BJ (cell line): ENCODE data around the gene NNT. TPM values are rescaled to one million over a fixed set of nuclear protein-coding genes. Genes with fewer than 3 reads are reported as not detected.

ENCODE experiments used
- CTCF ChIA-PET: fragments of 350-600 bp; formaldehyde crosslinking; extraction: SDS; loops from one replicate; lab custom pipeline; 2021; ENCODE audit warnings: antibody characterized with exemption, inconsistent platforms; lab: Yijun Ruan, JAX
- POLR2A ChIA-PET: fragments of 300-600 bp; sonication (Branson Sonifier 250); formaldehyde crosslinking; extraction: SDS; loops from one replicate; lab custom pipeline; 2021; ENCODE audit warnings: antibody characterized with exemption; lab: Charles Lee
- DNase-seq: peaks from one replicate; pipeline ENCODE4 v3.0.0-alpha.2; 2011; ENCODE audit warnings: low read depth
- H3K27me3 ChIP-seq: 2 replicates; pipeline ENCODE4 v1.6.0; 2011; ENCODE audit warnings: low read length; ENCODE audit not compliant: control insufficient read depth, insufficient read depth
- H3K36me3 ChIP-seq: 2 replicates; pipeline ENCODE4 v1.5.1; 2011; ENCODE audit warnings: low read length; ENCODE audit not compliant: control insufficient read depth, insufficient read depth
- H3K4me3 ChIP-seq: 2 replicates; pipeline ENCODE4 v1.5.1; 2011; ENCODE audit warnings: low read depth, mild to moderate bottlenecking, control low read depth, low read length
- polyA plus RNA-seq: library from polyadenylated mRNA; depleted of rRNA; stranded (reverse); fragments of >200 nt; gene quantifications from 2 replicates; pipeline ENCODE4 v1.2.3, GENCODE V29; 2011
- TF ChIP-seq, protein P1 (sequence below): IDR thresholded peaks from 2 replicates; pipeline ENCODE4 v1.5.1; 2011; ENCODE audit warnings: low read depth, mild to moderate bottlenecking, control low read depth, inconsistent platforms, low read length, moderate library complexity; ENCODE audit not compliant: insufficient read depth

NNT gene
- polyA plus RNA-seq, 1 experiment, result 44.8 TPM

DNA sequence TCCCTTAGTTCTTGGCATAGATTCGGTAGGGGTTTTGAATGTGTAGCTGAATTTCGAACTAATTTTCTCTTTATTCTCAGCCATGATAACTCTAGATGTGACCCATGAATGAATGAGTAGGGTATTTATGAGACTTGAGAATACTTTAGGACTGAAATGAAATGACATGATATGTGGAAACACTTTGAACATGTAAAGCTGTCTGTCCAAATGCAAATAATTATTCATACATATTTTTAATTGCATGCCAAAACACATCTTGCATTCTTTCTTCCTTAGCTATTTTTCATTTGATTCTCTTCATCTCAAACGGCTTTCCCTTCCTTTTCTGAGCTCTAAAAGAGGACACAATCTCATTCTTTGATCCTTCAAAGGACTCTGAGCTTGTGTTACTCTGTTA is 3.4 kb downstream of the NNT start:
- no peaks in the 10 kb centered on the region for H3K27me3 ChIP-seq
- H3K36me3 ChIP-seq, result peaks cover 1% of the 10 kb centered on the region; the same call in 1 of the 2 replicates
- no peak for DNase-seq
- ChIA-PET CTCF (interaction anchor here (1.5 to 2.2 kb wide), 2 partner anchors 9 to 25 kb away, joined by 4 to 7 read pairs; no protein-coding TSS in a partner anchor), POLR2A (no interaction called here)
- TF ChIP-seq, protein P1, sequence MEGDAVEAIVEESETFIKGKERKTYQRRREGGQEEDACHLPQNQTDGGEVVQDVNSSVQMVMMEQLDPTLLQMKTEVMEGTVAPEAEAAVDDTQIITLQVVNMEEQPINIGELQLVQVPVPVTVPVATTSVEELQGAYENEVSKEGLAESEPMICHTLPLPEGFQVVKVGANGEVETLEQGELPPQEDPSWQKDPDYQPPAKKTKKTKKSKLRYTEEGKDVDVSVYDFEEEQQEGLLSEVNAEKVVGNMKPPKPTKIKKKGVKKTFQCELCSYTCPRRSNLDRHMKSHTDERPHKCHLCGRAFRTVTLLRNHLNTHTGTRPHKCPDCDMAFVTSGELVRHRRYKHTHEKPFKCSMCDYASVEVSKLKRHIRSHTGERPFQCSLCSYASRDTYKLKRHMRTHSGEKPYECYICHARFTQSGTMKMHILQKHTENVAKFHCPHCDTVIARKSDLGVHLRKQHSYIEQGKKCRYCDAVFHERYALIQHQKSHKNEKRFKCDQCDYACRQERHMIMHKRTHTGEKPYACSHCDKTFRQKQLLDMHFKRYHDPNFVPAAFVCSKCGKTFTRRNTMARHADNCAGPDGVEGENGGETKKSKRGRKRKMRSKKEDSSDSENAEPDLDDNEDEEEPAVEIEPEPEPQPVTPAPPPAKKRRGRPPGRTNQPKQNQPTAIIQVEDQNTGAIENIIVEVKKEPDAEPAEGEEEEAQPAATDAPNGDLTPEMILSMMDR, result no peak
- H3K4me3 ChIP-seq, result no peak overlapping the region

DNA sequence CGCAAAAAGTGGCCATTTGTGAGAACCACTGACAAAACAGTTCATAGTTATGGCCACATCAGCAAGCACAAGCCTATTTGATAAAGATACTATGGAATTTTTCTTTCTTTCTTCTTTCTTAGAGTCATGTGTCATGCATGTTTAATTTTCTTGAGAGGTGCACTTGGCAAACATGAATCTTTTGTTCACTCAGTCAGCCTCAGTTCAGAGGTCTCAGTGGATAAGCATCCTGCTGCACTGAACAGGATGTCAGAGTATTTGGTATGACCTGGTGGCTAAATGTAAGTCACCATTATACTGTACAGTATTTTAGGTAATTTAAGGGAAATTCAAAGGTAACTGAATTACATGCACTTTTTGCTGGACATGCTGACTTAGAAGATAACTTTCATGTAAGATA is 5.4 kb downstream of the NNT start:
- Histone ChIP-seq H3K36me3 (peaks cover 1% of the 10 kb centered on the region), H3K27me3 (no peaks in the 10 kb centered on the region), H3K4me3 (no peak overlapping the region)
- no peak for DNase-seq
- TF ChIP-seq, protein P1, result no peak
- POLR2A ChIA-PET, result no interaction called here
- CTCF ChIA-PET, result no interaction called here

DNA sequence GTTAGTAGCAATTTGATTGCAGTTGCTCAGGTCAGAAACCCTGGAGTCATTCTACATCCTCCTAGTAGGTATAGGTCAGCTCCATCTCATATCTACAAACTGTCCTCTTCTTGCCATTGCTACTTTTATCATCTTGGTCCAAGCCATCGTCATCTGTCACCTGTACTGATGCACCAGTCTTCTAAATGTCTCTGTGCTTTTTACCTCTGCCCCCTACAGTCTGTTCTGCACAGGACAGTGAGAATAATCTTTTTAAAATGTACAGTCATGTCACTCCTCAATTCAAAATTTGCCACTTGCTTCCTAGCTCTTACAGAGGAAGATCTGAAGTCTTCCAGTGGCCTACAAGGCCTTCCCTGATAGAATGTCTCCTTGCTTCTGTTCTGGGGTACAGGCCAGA is 6.8 kb downstream of the NNT start:
- ChIA-PET POLR2A (no interaction called here), CTCF (interaction anchor here (0.6 to 1.7 kb wide), 4 partner anchors 9 to 45 kb away, joined by 3 to 7 read pairs (median 3); no protein-coding TSS in a partner anchor)
- TF ChIP-seq, protein P1, result 0 out of 2 replicates have a peak, but pooled peaks have one; percentile 26
- no peak overlapping the region for H3K4me3 ChIP-seq
- H3K27me3 ChIP-seq, result no peaks in the 10 kb centered on the region
- DNase-seq, result no peak
- peaks cover 1% of the 10 kb centered on the region for H3K36me3 ChIP-seq

DNA sequence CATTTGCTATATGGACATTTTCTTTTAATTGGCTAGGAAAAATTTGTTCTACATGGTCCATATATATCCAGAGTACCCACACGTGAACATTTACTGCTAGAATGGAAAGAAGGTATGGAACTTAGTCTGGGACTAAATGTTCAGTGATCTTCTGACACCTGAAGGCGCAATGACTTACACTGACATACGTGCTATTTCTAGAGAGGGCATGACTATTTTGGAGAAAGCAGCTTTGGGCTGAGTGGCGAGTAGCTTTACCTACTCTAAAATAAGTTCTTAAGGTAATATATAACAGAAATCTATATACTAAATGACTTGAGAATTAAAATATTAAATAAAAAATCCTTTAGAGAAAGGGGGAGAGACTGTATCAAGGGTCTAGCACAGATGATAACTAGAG is 10.4 kb downstream of the NNT start:
- TF ChIP-seq, protein P1, result no peak
- no peak overlapping the region for H3K4me3 ChIP-seq
- CTCF ChIA-PET, result interaction anchor here (1.5 kb wide), 1 partner anchor 9 kb away, joined by 4 read pairs; no protein-coding TSS in a partner anchor
- DNase-seq, result no peak
- H3K36me3 ChIP-seq, result peaks cover 1% of the 10 kb centered on the region
- H3K27me3 ChIP-seq, result no peaks in the 10 kb centered on the region
- POLR2A ChIA-PET, result no interaction called here

DNA sequence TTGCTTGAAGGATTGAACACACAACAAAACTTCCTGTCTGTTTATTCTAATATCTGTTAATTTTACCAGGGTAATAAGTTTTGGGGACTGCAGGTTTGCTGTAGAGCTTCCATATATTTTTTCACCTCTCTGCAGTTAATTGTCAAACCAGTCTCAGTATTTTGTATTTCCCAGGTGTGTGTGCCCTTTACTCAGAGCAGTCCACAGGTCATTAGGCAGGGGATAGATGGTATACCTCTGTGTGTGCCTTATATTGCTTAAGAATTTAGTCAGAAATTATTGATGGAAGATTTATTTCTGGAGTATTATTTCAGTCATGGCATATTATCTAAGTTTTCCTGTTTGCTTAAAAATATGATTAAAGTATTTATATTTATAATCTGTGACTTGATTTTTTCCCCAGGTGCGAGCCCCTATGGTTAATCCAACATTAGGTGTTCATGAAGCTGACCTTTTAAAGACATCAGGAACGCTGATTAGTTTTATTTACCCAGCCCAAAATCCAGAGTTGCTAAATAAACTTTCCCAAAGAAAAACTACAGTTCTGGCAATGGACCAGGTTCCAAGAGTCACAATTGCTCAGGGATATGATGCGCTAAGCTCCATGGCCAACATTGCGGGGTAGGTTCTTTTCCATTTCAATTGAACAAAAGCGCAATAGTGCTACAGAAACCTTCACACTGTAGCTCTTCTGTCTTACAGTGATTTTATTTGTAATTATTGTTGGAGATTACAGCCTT is 12.6 kb downstream of the NNT start:
- H3K4me3 ChIP-seq, result no peak overlapping the region
- ChIA-PET POLR2A (no interaction called here), CTCF (interaction anchor here (1.6 to 2.1 kb wide), 2 partner anchors 9 to 15 kb away, joined by 4 to 8 read pairs; no protein-coding TSS in a partner anchor)
- H3K36me3 ChIP-seq, result peaks cover 2% of the 10 kb centered on the region
- TF ChIP-seq, protein P1, result no peak
- no peaks in the 10 kb centered on the region for H3K27me3 ChIP-seq
- no peak for DNase-seq
